Hematopoietic multipotent progenitor cell treated with erythropoietin and hydrocortisone succinate and interleukin-3 and kit ligand, for 15 days (in vitro differentiated cells): Measurements from ENCODE around the gene PET100.

Experiments
- DNase-seq: peaks from one replicate; pipeline ENCODE4 v3.0.0-alpha.2; 2015; ENCODE audit warnings: low spot score

The PET100 gene

DNA sequence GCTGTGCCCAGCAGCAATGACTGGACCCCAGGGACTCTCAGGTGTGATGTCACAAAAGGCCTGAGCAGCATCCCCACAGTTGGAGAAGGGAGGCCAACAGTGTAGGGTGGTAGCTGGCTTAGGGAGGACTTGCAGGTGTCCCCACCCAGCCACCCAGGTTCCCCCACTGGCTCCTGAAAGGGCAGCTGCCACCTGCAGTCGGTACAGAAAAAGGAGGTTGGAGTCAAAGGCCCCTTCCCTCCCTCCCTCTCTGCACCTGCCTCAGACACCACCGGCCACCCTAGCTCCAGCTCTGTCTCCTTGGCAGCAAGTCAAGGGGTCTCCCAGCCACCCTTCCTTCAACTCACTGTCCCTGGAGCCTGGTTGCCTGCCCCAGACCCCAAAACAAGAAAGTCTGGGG, 4.1 kb downstream of the PET100 start, which contains the start of gene PCP2:
TSS of gene PCP2 (minus strand) at position 22 of the 400 bp plus-strand sequence. CDS start 262 bp downstream, outside the sequence.
- no peak for DNase-seq

DNA sequence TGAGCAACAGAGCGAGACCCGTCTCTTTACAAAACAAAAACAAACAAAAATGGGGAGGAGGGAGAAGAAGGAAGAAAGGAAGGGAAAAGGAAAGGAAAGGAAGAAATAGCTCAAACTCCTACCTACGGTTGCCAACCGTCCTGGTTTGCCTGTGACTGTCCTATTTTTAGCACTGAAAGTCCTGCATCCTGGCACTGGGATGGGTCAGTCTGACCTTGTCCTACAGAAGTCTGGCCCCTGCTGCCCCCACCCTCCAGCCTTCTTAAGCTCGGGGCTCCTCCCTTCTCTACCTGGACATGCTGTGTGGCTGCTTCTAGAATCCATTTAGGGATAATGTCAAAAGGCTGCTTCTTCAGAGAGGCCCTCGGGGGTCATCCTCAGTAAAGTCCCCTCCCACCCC, 6.1 kb downstream of the PET100 start:
- no peak for DNase-seq

DNA sequence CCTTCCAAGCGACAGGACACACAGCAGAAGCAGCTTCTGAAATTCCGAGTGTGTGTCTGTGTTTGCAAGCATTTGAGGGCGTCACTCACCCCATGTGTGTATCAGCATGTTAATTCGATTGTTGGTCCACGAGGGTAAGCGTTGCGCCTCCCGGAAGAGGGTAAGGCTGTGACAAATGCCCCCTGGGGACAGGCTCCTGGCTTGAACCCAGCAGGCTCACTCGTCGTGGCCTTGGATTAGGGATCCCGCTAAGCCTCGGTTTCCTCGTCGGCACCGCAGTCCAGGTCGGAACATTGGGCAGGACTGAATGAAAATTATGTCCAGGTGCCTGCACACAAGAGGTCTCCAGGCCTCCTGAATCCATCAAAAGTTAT, 6.7 kb downstream of the PET100 start:
- DNase-seq = no peak

DNA sequence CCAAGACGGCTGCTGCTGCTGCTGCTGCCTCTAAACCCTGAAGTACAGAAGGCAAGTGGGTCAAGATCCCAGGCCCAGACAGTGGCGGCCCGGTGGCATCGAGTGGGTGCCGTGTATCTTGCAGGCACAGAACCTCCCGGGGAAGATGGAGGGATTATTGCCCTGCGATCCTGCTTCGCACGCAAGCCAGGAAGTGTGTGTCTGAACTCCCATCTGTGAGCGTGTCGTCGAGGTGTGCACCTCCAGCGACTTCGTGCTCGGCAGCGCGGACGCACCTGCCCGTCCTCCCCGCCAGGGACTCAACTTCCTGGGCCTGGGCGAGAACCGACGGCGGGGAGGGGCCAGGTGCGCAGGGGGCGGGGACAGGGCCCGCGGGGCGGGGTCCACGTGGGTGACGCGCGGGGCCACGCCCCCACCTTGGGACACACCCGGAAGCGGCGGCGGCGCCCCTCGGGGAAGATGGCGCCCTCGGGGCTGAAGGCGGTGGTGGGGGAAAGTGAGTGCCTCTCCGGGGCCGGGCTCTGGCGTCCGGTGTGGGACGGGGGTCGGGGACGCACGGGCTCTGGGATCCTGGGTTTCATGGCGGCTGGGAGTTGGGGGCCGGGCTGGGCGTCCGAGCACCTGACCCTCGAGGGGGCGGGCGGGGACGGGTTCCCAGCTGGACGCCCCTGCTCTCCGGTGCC, 7.2 kb downstream of the PET100 start, which contains the start of gene STXBP2:
TSS of gene STXBP2 (plus strand) at position 420 of the 683 bp plus-strand sequence. CDS start at position 460, 40 bp downstream.
- peak; percentile 84 for DNase-seq

DNA sequence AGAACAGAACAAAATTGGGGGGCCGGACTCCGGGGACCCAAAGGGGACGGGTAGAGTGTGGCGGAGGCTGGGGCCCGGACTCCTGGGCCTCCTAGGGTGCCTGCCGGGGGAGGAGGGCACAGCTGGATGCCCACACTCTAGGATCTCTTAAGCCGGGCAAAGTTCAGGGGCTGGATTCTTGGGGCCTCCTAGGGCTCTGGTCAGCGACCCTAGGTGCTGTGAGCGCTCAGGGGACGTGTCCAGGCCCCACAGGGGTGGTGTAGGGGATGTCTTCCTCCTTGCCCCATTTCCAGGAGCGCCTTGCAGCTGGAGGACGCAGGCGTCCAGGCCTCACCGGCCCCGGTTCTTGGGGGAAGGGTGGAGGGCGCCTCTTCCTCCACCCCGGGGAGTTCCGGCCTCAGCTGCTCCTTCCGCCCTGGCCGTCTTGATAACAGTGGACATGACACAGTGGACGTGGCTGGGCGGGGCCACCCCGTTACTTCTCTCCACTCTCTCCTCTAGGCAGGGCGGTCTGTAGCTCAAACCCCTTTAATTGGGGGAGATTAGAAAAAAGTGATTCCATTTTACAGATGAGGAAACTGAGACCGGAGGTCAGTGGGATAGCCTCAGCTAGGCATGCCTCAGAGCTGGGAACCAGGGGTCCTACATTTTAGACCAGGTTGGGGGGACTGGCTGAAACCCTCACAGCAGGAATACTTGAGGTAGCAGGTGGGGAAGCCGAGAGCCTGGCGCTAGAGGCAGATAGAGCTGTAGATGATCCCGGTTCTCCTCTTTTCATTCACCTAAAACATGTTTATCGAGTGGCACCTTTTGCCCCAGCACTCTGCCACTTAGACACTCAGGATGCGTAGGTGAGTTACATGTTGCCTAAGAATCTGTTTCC, 8.0 kb downstream of the PET100 start:
- peak; percentile 62 for DNase-seq

DNA sequence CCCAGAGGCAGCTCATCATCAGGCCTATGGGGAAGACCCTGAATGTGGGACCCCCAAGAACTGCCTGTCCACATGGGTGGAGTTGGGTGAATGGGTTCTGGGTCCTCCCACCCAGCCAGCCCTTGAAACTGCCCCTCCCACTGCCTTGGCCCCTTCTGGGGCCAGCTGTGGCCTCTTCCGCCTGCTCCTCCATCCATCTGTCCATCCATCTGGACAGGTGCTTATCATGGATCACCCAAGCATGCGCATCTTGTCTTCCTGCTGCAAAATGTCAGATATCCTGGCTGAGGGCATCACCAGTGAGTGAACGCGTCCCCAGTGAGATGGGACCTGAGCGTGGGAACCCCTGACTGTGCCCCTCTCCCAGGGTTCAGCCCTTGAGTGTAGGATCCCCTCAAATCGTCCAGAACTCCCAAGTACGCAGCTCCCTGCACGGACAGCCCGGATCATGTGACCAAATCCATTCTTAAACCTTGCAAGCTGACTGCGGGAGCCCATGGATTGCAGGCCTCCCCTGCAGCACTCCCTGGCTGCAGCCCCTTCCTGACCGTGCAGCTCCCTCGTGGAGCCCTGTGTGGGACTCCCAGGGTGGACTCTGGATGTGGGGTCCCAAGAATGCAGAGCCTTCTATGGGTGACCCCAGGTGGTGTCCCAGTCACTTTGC, 9.3 kb downstream of the PET100 start:
- no peak for DNase-seq

DNA sequence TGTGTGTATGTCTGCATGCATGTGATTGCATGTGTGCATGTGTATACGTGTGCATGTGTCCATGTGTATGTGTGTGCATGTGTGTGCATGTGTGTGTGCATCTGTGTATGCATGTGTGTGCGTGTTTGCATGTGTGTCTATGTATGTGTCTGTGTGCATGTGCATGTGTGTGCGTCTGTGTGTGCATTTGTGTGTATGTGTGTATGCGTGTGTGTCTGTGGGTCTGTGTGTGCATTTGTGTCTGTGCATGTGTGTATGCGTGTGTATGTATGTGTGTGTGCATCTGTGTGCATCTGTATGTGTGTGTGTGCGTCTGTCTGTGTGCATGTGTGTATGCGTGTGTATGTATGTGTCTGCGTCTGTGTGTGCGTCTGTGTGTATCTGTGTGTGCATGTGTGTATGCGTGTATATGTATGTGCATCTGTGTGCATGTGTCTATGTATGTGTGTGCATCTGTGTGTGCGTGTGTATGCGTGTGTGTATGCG, 10.3 kb downstream of the PET100 start:
- DNase-seq = no peak

DNA sequence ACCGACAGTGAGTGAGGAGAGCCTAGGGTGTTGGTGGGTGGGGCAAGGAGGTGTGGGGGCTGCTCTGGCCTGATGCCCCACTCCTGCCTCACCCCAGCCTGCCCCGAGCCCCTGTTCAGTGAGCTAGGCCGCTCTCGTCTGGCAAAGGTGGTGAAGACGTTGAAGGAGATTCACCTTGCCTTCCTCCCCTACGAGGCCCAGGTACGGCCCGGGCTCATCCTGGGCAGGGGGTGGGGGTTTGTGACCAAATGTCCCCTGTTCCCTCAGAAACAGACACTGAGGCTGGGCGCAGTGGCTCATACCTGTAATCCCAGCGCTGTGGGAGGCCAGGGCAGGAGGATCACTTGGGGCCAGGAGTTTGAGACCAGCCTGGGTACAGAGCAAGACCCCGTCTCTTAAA, 11.2 kb downstream of the PET100 start:
- no peak for DNase-seq

DNA sequence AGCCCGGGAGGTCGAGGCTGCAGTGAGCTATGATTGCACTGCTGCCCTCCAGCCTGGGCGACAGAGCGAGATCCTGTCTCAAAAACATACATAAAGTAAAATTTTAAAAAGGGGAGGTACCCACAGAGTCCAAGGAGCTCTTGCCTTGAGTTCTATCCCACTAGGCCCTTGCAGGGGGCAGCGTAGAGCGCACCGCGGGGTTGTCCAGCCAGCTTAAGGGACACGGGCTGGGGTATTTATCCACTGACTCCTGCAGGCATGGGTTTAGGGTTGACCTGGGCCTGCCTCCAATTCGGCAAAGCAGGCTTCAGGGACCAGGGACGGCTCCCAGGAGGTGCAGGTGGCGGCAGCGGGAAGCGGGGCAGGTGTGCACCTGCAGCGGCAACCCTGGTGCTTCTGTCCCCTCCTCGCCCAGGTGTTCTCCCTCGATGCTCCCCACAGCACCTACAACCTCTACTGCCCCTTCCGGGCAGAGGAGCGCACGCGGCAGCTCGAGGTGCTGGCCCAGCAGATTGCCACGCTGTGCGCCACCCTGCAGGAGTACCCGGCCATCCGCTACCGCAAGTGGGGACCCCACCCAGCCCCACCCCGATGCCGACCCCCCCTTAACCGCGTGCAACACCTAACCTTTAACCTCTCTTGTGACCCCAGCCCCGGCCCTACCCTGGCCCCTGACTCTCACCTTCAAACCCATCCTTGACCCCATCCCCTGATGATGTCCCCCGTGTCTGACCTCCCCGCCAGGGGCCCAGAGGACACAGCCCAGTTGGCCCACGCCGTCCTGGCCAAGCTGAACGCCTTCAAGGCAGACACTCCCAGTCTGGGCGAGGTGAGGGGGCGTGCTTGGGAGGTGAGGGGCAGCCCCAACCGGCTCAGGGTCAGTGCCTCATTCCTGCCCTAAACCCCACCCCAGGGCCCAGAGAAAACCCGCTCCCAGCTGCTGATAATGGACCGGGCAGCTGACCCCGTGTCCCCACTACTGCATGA, 12.0 kb downstream of the PET100 start:
- no peak for DNase-seq

DNA sequence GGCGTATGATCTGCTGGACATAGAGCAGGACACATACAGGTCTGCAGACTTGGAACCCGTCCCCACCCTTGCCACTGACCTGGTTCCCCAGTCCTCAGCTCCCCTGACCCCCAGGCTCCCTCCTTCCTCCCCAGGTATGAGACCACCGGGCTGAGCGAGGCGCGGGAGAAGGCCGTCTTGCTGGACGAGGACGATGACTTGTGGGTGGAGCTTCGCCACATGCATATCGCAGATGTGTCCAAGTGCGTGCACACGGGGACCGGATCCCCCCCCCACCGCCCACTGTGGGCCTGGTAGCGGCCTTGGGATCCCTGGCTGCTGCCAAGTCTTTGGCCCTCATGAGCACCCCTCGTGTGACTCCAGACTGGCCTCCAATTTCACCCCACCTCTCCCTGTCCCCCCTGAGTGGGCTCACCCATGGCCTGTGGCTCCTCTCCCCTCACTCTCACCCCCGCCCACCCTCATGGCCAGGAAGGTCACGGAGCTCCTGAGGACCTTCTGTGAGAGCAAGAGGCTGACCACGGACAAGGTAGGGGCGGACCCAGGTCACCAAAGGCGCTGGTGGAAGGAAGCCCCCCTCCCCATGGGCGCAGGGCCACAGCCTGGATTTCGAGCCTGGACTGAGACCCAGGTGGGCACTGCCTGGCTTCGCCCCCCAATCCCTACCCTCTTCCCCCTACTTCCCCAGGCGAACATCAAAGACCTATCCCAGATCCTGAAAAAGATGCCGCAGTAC, 12.9 kb downstream of the PET100 start:
- no peak for DNase-seq

DNA sequence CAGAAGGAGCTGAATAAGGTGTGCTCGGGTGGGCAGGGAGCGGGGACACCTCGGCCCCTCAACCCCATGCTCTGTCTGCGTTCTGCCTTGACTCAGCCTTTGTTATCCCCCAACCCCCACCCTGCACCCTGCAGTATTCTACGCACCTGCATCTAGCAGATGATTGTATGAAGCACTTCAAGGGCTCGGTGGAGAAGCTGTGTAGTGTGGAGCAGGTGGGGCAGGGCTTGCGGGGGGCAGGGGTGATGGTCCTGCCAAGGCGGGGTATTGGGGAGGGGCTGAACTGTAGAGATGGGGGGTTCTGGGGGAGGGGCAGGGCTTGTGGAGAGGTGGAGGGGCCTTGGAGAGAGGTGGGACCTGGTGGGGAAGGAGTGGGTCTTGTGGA, 13.4 kb downstream of the PET100 start:
- DNase-seq = no peak

DNA sequence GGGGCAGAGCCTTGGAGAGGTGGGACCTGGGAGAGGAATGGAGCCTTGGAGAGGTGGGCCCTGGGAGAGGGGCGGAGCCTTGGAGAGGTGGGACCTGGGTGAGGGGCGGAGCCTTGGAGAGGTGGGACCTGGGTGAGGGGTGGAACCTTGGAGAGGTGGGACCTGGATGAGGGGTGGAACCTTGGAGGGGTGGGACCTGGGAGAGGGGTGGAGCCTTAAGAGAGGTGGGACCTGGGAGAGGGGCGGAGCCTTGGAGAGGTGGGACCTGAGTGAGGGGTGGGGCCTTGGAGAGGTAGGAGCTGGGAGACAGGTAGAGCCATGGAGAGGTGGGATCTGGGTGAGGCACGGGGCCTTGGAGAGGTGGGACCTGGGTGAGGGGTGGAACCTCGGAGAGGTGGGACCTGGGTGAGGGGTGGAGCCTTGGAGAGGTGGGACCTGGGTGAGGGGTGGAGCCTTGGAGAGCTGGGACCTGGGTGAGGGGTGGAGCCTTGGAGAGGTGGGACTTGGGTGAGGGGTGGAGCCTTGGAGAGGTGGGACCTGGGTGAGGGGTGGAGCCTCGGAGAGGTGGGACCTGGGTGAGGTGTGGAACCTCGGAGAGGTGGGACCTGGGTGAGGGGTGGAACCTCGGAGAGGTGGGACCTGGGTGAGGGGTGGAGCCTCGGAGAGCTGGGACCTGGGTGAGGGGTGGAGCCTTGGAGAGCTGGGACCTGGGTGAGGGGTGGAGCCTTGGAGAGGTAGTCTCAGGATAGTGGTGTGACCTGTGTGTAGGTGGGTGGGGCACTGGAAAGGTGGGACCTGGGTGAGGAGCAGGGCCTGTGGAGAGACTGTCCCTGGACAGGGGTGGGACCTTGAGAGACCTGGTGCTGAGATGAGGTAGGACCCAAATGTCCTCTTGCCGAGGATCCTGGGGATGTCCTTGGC, 14.3 kb downstream of the PET100 start:
- peak; percentile 48 for DNase-seq

DNA sequence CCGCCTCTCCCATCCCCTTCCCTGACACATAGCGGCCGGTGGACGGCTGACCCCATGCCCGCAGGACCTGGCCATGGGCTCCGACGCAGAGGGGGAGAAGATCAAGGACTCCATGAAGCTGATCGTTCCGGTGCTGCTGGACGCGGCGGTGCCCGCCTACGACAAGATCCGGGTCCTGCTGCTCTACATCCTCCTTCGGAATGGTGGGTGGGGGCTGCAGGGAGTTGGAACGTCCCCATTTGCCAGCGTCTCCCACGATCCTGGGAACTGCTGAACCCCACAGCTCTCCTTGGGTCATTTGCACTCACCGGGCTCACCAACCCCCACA, 14.9 kb downstream of the PET100 start:
- no peak for DNase-seq

DNA sequence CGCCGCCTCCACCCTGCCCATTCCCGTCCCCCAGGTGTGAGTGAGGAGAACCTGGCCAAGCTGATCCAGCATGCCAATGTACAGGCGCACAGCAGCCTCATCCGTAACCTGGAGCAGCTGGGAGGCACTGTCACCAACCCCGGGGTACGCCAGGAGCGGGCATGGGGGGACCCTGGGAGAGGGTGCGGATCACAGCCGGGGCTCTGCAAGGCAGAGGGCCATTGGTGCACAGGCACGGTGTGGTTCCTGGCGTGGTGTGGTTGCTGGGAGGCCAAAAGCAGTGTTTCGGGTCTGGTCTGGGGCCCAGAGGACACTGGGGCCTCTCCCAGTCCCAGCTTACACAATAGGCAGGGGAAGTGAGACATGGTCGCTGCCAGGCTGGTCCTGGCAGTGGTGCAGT, 15.6 kb downstream of the PET100 start:
- DNase-seq = no peak

DNA sequence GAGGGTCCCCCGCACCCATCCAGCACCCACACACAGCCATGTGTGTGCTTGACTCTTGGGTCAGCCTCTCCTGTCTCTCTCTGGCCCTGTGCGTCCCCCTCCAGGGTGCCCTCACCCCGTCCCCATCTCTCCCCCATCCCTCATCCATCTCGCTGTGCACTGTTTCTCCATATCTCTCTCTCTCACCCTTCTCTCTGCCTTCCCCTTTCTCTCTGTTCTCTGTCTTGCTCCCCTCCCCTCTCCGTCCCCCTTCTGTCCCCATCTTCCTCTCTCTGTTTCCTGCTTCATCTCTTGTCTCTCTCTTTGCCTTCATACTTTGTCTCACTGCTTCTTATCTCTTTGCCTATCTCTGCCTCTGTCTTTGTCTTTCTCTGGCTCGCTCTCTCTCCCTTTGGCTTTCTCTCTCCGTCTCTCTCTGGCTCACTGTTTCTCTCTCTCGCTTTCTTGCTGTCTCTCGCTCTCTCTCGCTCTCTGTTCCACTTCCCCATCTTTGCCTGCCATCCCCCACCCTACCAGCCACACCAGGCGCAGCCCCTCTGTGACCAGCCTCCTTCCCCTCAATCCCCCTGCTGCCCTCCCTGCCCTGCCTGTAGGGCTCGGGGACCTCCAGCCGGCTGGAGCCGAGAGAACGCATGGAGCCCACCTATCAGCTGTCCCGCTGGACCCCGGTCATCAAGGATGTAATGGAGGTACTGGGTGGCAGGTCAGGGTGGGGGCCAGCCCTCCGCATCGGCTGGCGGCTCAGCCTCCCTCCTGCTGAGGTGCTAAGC, 16.2 kb downstream of the PET100 start:
- no peak for DNase-seq

DNA sequence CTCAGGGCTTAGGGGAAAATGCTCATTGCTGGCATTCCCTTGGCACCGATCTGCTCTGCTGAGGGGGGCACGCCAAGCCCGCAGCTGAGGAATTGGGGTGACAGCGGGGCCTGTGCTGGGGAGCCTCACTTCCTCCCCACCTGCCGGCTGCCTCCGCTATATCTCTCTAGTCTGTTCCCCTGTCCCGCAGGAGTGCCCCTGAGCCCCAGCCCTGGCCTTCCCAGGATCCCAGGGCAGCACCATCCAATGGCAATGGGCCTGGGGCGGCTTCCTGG, 16.8 kb downstream of the PET100 start:
- no peak for DNase-seq

DNA sequence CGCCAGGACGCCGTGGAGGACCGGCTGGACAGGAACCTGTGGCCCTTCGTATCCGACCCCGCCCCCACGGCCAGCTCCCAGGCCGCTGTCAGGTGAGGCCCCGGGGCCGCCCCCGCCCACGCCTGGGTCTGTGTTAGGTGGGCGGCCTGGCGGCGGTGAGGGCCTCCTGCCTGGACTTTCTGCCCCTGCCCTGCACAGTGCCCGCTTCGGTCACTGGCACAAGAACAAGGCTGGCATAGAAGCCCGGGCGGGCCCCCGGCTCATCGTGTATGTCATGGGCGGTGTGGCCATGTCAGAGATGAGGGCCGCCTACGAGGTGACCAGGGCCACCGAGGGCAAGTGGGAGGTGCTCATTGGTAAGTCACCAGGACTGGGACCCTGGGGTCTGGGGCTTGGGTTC, 17.6 kb downstream of the PET100 start:
- no peak for DNase-seq

DNA sequence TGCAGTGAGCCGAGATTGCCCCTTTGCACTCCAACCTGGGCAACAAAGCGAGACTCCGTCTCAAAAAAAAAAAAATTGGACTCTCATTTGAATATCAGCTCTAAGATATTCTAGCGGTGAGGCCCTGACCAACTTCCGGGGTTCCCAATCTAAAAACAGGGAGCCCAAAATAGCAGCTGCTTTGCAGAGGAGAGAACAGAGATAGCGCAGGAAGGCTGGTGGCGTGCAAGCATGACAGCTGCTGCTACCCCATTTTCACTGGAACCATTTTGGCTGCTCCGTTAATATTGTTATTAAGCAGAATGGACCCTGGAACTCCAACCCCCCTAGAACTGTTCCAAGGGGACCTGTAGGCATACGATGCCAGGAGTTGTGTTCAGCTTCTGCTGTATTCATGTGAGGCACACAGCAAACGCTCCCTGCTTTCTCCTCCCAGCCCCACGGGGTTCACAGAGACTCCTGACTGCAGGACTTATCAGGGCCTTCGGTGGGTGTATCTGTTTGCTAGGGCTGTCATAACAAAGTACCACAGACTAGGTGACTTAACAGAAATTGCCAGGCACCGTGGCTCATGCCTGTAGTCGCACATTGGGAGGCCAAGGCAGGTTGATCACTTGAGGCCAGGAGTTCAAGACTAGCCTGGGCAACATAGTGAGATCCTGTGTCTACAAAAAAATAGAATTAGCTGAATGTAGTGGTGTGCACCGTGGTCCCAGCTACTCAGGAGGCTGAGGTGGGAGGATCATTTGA, 18.8 kb downstream of the PET100 start:
- peak; percentile 63 for DNase-seq
